Neural crest cell (in vitro differentiated cells): Measurements from ENCODE around the gene ASIC4. TPM values are rescaled to one million over a fixed set of nuclear protein-coding genes. Genes with fewer than 3 reads are reported as not detected.

Experiments used
- DNase-seq: peaks from one replicate; pipeline ENCODE4 v3.0.0; 2021; ENCODE audit warnings: low read depth, mixed read lengths, low spot score
- H3K27ac Mint-ChIP-seq: one replicate; pipeline ENCODE4 v1.8.0; 2021; ENCODE audit warnings: mild to moderate bottlenecking, mixed read lengths; ENCODE audit not compliant: unreplicated experiment
- H3K27me3 Mint-ChIP-seq: 2 replicates; pipeline ENCODE4 v1.8.0; 2021; ENCODE audit warnings: low read depth, mild to moderate bottlenecking, mixed read lengths
- H3K36me3 Mint-ChIP-seq: 2 replicates; pipeline ENCODE4 v1.8.0; 2021; ENCODE audit warnings: low read depth, mild to moderate bottlenecking, mixed read lengths
- H3K4me1 Mint-ChIP-seq: 2 replicates; pipeline ENCODE4 v1.8.0; 2021; ENCODE audit warnings: mixed read lengths
- H3K4me3 Mint-ChIP-seq: one replicate; pipeline ENCODE4 v1.8.0; 2021; ENCODE audit warnings: mild to moderate bottlenecking, mixed read lengths
- H3K9me3 Mint-ChIP-seq: 2 replicates; pipeline ENCODE4 v1.8.0; 2021; ENCODE audit warnings: mixed read lengths
- CTCF ChIP-seq: fragments of 200-600 bp; sonication (generic); conservative IDR thresholded peaks from 2 replicates; pipeline ENCODE4 v1.5.0; 2021; ENCODE audit warnings: antibody characterized with exemption, mild to moderate bottlenecking
- total RNA-seq: library from RNA; stranded (reverse); gene quantifications from 2 replicates; pipeline ENCODE4 v1.2.1, GENCODE V29; 2021

The ASIC4 gene
- total RNA-seq, 1 donor from 2014 or later: 1.0 TPM

- Mint-ChIP-seq H3K27ac (no peak overlapping the region), H3K4me1 (peaks cover 25% of the 10 kb centered on the region)
- TF ChIP-seq CTCF: peak; percentile 26
Observed at GRCh38 chr2:219500135-219500534, 14.1 kb upstream of the ASIC4 start.

GRCh38 chr2:219501849-219502248 lies 12.4 kb upstream of the ASIC4 start:
- no peak overlapping the region for H3K27ac Mint-ChIP-seq
- H3K4me3 Mint-ChIP-seq: no peak overlapping the region
- TF ChIP-seq CTCF: no peak
- peaks cover 17% of the 10 kb centered on the region for H3K27me3 Mint-ChIP-seq
- peaks cover 29% of the 10 kb centered on the region for H3K4me1 Mint-ChIP-seq
- no peak for DNase-seq
- H3K9me3 Mint-ChIP-seq: no peaks in the 10 kb centered on the region
- H3K36me3 Mint-ChIP-seq: no peaks in the 10 kb centered on the region

More at GRCh38 chr2:219500135-219500534, 14.1 kb upstream of the ASIC4 start:
- Mint-ChIP-seq H3K36me3 (no peaks in the 10 kb centered on the region), H3K27me3 (peaks cover 33% of the 10 kb centered on the region), H3K9me3 (no peaks in the 10 kb centered on the region), H3K4me3 (peak overlapping the region; percentile 88)
- no peak for DNase-seq

GRCh38 chr2:219502618-219503017 lies 11.7 kb upstream of the ASIC4 start:
- no peak overlapping the region for H3K27ac Mint-ChIP-seq
- TF ChIP-seq CTCF: no peak
- H3K9me3 Mint-ChIP-seq: no peaks in the 10 kb centered on the region
- peaks cover 10% of the 10 kb centered on the region for H3K27me3 Mint-ChIP-seq
- H3K4me3 Mint-ChIP-seq: no peak overlapping the region
- DNase-seq: no peak
- peaks cover 32% of the 10 kb centered on the region for H3K4me1 Mint-ChIP-seq
- H3K36me3 Mint-ChIP-seq: no peaks in the 10 kb centered on the region

- H3K4me3 Mint-ChIP-seq: no peak overlapping the region
Observed at GRCh38 chr2:219505585-219505984, 8.7 kb upstream of the ASIC4 start.

GRCh38 chr2:219506153-219506801 lies 8.0 kb upstream of the ASIC4 start:
- peak overlapping the region; percentile 40 for H3K27ac Mint-ChIP-seq
- TF ChIP-seq CTCF: no peak

More at GRCh38 chr2:219505585-219505984, 8.7 kb upstream of the ASIC4 start:
- H3K27ac Mint-ChIP-seq: no peak overlapping the region
- peaks cover 9% of the 10 kb centered on the region for H3K27me3 Mint-ChIP-seq
- H3K4me1 Mint-ChIP-seq: peaks cover 22% of the 10 kb centered on the region
- no peak for TF ChIP-seq CTCF
- H3K36me3 Mint-ChIP-seq: no peaks in the 10 kb centered on the region
- no peaks in the 10 kb centered on the region for H3K9me3 Mint-ChIP-seq
- no peak for DNase-seq

More at GRCh38 chr2:219506153-219506801, 8.0 kb upstream of the ASIC4 start:
- H3K36me3 Mint-ChIP-seq: no peaks in the 10 kb centered on the region
- H3K4me3 Mint-ChIP-seq: no peak overlapping the region
- DNase-seq: no peak
- H3K27me3 Mint-ChIP-seq: peaks cover 9% of the 10 kb centered on the region
- no peaks in the 10 kb centered on the region for H3K9me3 Mint-ChIP-seq
- H3K4me1 Mint-ChIP-seq: peaks cover 22% of the 10 kb centered on the region
